IMR-90 (cell line): ENCODE data around the gene RHOH. TPM values are rescaled to one million over a fixed set of nuclear protein-coding genes. Genes with fewer than 3 reads are reported as not detected.

Experiments
- ATAC-seq: fragments of 200-7000 bp; cut with Tn5 transposase; 2 replicates; pipeline ENCODE4 v1.9.1; 2020; ENCODE audit warnings: low read depth, mild to moderate bottlenecking, moderate library complexity
- BruUV-seq: library from RNA; stranded (reverse); fragments of 400-500 nt; replicated peaks from 2 replicates; lab custom pipeline; 2021; lab: Mats Ljungman, UMichigan
- CTCF ChIA-PET: fragments of 300-600 bp; formaldehyde crosslinking; extraction: SDS; loops from one replicate; lab custom pipeline; 2021; ENCODE audit warnings: antibody characterized with exemption; lab: Yijun Ruan, JAX
- POLR2A ChIA-PET: fragments of 300-600 bp; sonication (Branson Sonifier 250); formaldehyde crosslinking; loops from one replicate; lab custom pipeline; 2022; ENCODE audit warnings: antibody characterized with exemption; ENCODE audit not compliant: unreplicated experiment; lab: Charles Lee
- DNase-seq: peaks from one replicate; pipeline ENCODE4 v3.0.0; 2013
- H2AFZ ChIP-seq: replicated peaks from 2 replicates; pipeline ENCODE3; 2013; ENCODE audit warnings: low read length, mild to moderate bottlenecking; ENCODE audit not compliant: poor library complexity
- H2AK5ac ChIP-seq: 2 replicates; pipeline ENCODE4 v1.6.1; 2013; ENCODE audit warnings: low read depth, low read length, inconsistent platforms
- H2AK9ac ChIP-seq: replicated peaks from 2 replicates; pipeline ENCODE3; 2013; ENCODE audit warnings: mild to moderate bottlenecking, low read depth, low read length, moderate library complexity; ENCODE audit not compliant: poor library complexity
- H2BK120ac ChIP-seq: 2 replicates; pipeline ENCODE4 v1.6.1; 2013; ENCODE audit warnings: low read depth, low read length, inconsistent platforms
- H2BK15ac ChIP-seq: 3 replicates; pipeline ENCODE4 v1.6.1; 2013; ENCODE audit warnings: low read depth, low read length, inconsistent platforms
- H2BK20ac ChIP-seq: 2 replicates; pipeline ENCODE4 v1.6.1; 2013; ENCODE audit warnings: low read depth, mild to moderate bottlenecking, inconsistent platforms, low read length, moderate library complexity
- H2BK5ac ChIP-seq: 2 replicates; pipeline ENCODE4 v1.6.1; 2013; ENCODE audit warnings: mild to moderate bottlenecking, low read depth, low read length, inconsistent platforms; ENCODE audit not compliant: poor library complexity, severe bottlenecking
- H3K14ac ChIP-seq: replicated peaks from 2 replicates; pipeline ENCODE4 v1.6.1; 2013; ENCODE audit warnings: low read depth, low read length, inconsistent platforms
- H3K18ac ChIP-seq: 2 replicates; pipeline ENCODE4 v1.6.1; 2013; ENCODE audit warnings: low read depth, low read length, control low read depth
- H3K23ac ChIP-seq: 2 replicates; pipeline ENCODE4 v1.6.1; 2013; ENCODE audit warnings: low read depth, low read length, inconsistent platforms
- H3K27ac ChIP-seq: 2 replicates; pipeline ENCODE4 v1.5.1; 2013; ENCODE audit warnings: mild to moderate bottlenecking, control low read depth, low read length; ENCODE audit not compliant: insufficient read depth
- H3K27me3 ChIP-seq: 2 replicates; pipeline ENCODE4 v1.6.1; 2013; ENCODE audit warnings: low read length; ENCODE audit not compliant: control insufficient read depth, insufficient read depth
- H3K36me3 ChIP-seq: 2 replicates; pipeline ENCODE4 v1.6.1; 2013; ENCODE audit warnings: low read length, mixed read lengths; ENCODE audit not compliant: control insufficient read depth, insufficient read depth
- H3K4ac ChIP-seq: 2 replicates; pipeline ENCODE4 v1.6.1; 2013; ENCODE audit warnings: low read depth, low read length, inconsistent platforms
- H3K4me1 ChIP-seq: 2 replicates; pipeline ENCODE4 v1.6.1; 2013; ENCODE audit warnings: low read length, mixed read lengths; ENCODE audit not compliant: control insufficient read depth, insufficient read depth
- H3K4me2 ChIP-seq: 2 replicates; pipeline ENCODE4 v1.6.1; 2013; ENCODE audit warnings: low read depth, mild to moderate bottlenecking, control low read depth, low read length, moderate library complexity
- H3K4me3 ChIP-seq: 2 replicates; pipeline ENCODE4 v1.5.1; 2013; ENCODE audit warnings: low read depth, mild to moderate bottlenecking, control low read depth, low read length, moderate library complexity; ENCODE audit not compliant: insufficient read depth
- H3K56ac ChIP-seq: 2 replicates; pipeline ENCODE4 v1.6.1; 2013; ENCODE audit warnings: low read length, inconsistent platforms; ENCODE audit not compliant: insufficient read depth; ENCODE audit errors: extremely low read depth
- H3K79me1 ChIP-seq, 2 experiments: 2 replicates each; pipeline ENCODE4 v1.6.1; 2013; ENCODE audit warnings: low read length in 2 of 2, inconsistent platforms in 1 of 2, low read depth in 1 of 2
- H3K9ac ChIP-seq: 2 replicates; pipeline ENCODE4 v1.6.1; 2013; ENCODE audit warnings: low read depth, low read length, control low read depth
- H3K9me1 ChIP-seq: 2 replicates; pipeline ENCODE4 v1.6.1; 2013; ENCODE audit warnings: low read length, inconsistent platforms; ENCODE audit not compliant: insufficient read depth
- H3K9me3 ChIP-seq: 2 replicates; pipeline ENCODE4 v1.6.1; 2013; ENCODE audit warnings: low read length; ENCODE audit not compliant: control insufficient read depth, insufficient read depth
- H4K20me1 ChIP-seq: 2 replicates; pipeline ENCODE4 v1.6.1; 2013; ENCODE audit warnings: low read length, inconsistent platforms; ENCODE audit not compliant: insufficient read depth
- H4K5ac ChIP-seq: 2 replicates; pipeline ENCODE4 v1.6.1; 2013; ENCODE audit warnings: mild to moderate bottlenecking, low read depth, low read length, control low read depth
- H4K8ac ChIP-seq, 2 experiments: 2 replicates each; pipeline ENCODE4 v1.6.1; 2013; ENCODE audit warnings: low read depth in 2 of 2, low read length in 2 of 2, control low read depth in 1 of 2, inconsistent platforms in 1 of 2
- H4K91ac ChIP-seq: 2 replicates; pipeline ENCODE4 v1.6.1; 2013; ENCODE audit warnings: low read depth, low read length, inconsistent platforms; ENCODE audit not compliant: insufficient read depth
- BHLHE40 ChIP-seq: fragments of 150-350 bp; IDR thresholded peaks from 2 replicates; pipeline ENCODE4 v1.6.1; 2016; ENCODE audit warnings: mild to moderate bottlenecking, low read depth, low read length
- CEBPB ChIP-seq: IDR thresholded peaks from 2 replicates; pipeline ENCODE4 v1.6.1; 2012; ENCODE audit warnings: low read depth, low read length, improper control_type of control experiment
- CHD1 ChIP-seq: IDR thresholded peaks from 2 replicates; pipeline ENCODE4 v1.6.1; 2012; ENCODE audit warnings: low read depth, low read length, improper control_type of control experiment
- FOS ChIP-seq: fragments of 150-350 bp; IDR thresholded peaks from 2 replicates; pipeline ENCODE4 v1.6.1; 2016; ENCODE audit warnings: low read depth, low read length
- MAFK ChIP-seq: IDR thresholded peaks from 2 replicates; pipeline ENCODE4 v1.6.1; 2012; ENCODE audit warnings: low read depth, low read length, improper control_type of control experiment
- MAZ ChIP-seq: IDR thresholded peaks from 2 replicates; pipeline ENCODE4 v1.6.1; 2012; ENCODE audit warnings: low read depth, mild to moderate bottlenecking, low read length, improper control_type of control experiment, moderate library complexity, borderline replicate concordance
- MXI1 ChIP-seq: IDR thresholded peaks from 2 replicates; pipeline ENCODE4 v1.6.1; 2012; ENCODE audit warnings: low read depth, mild to moderate bottlenecking, low read length, moderate library complexity, borderline replicate concordance
- NFE2L2 ChIP-seq: fragments of 150-350 bp; IDR thresholded peaks from 2 replicates; pipeline ENCODE4 v1.6.1; 2016; ENCODE audit warnings: low read depth, mild to moderate bottlenecking, low read length
- POLR2A ChIP-seq: IDR thresholded peaks from 2 replicates; pipeline ENCODE4 v1.6.1; 2012; ENCODE audit warnings: mild to moderate bottlenecking, low read depth, low read length
- RAD21 ChIP-seq: IDR thresholded peaks from 2 replicates; pipeline ENCODE4 v1.6.1; 2012; ENCODE audit warnings: low read length, improper control_type of control experiment
- RCOR1 ChIP-seq: IDR thresholded peaks from 2 replicates; pipeline ENCODE4 v1.6.1; 2012; ENCODE audit warnings: mild to moderate bottlenecking, low read length, improper control_type of control experiment; ENCODE audit not compliant: insufficient replicate concordance
- RFX5 ChIP-seq: IDR thresholded peaks from 2 replicates; pipeline ENCODE4 v1.8.0; 2012; ENCODE audit warnings: low read depth, mild to moderate bottlenecking, low read length, moderate library complexity
- SMC3 ChIP-seq: fragments of 150-350 bp; IDR thresholded peaks from 2 replicates; pipeline ENCODE4 v1.6.1; 2016; ENCODE audit warnings: low read depth, mild to moderate bottlenecking, antibody characterized with exemption, low read length, moderate library complexity
- USF2 ChIP-seq: fragments of 150-350 bp; IDR thresholded peaks from 2 replicates; pipeline ENCODE4 v1.6.1; 2017; ENCODE audit warnings: mild to moderate bottlenecking, antibody characterized with exemption, low read length, low read depth
- WGBS, 2 experiments: methylation state at CpG; one replicate each; pipeline versions ENCODE4 v1.1.5 to v1.1.7; 2013; ENCODE audit warnings: missing lambda C conversion rate in 2 of 2; ENCODE audit not compliant: insufficient read length in 1 of 2; ENCODE audit errors: extremely low coverage in 2 of 2; 5-methylcytosine and 5-hydroxymethylcytosine counted together
- dilution Hi-C: fragments of 300-500 bp; cut with HindIII; formaldehyde crosslinking; loops from one replicate; pipeline ENCODE4 v1.14.3; 2018; ENCODE audit warnings: low sequenced_read_pairs; ENCODE audit not compliant: unreplicated experiment
- in situ Hi-C: fragments of 300-500 bp; cut with MboI; formaldehyde crosslinking; loops from 3 replicates; pipeline ENCODE4 v1.14.3; 2019; ENCODE audit warnings: low sequenced_read_pairs, inconsistent platforms, mixed read lengths
- intact Hi-C: fragments of 100-400 bp; cut with micrococcal nuclease; formaldehyde crosslinking; loops from 2 replicates; pipeline ENCODE4 v1.10.0; 2022
- polyA plus RNA-seq, 3 experiments: library from polyadenylated mRNA; depleted of rRNA; stranded (reverse); fragments of >200 nt; gene quantifications; 2 replicates each; pipeline ENCODE4 v1.2.3, GENCODE V29; 2012; ENCODE audit warnings: low replicate concordance in 1 of 3
- total RNA-seq: library from RNA; depleted of rRNA; stranded (reverse); fragments of >200 nt; gene quantifications from 2 replicates; pipeline ENCODE4 v1.2.3, GENCODE V29; 2012
- TF ChIP-seq, protein P1 (sequence below): conservative IDR thresholded peaks from 2 replicates; pipeline ENCODE4 v1.5.1; 2012; ENCODE audit warnings: mild to moderate bottlenecking, low read depth, low read length, improper control_type of control experiment
- TF ChIP-seq, protein P2 (sequence below): fragments of 150-350 bp; IDR thresholded peaks from 2 replicates; pipeline ENCODE4 v1.6.1; 2016; ENCODE audit warnings: low read depth, mild to moderate bottlenecking, low read length, moderate library complexity, borderline replicate concordance

Gene RHOH
- total and polyA plus RNA-seq, 2 of the 4 experiments (the other 2 are of a cell fraction), result not detected

GRCh38 chr4:40245550-40245949 lies 48.7 kb downstream of the RHOH start:
- no peak overlapping the region for H3K18ac ChIP-seq
- H3K9me1 ChIP-seq, result no peaks in the 10 kb centered on the region
- intact Hi-C loops, result no loop called here
- H3K27ac ChIP-seq, result no peak overlapping the region
- no peaks in the 10 kb centered on the region for H3K79me1 ChIP-seq
- H3K27me3 ChIP-seq, result peaks cover 26% of the 10 kb centered on the region
- H3K4me1 ChIP-seq, result no peaks in the 10 kb centered on the region
- no peaks in the 10 kb centered on the region for H3K36me3 ChIP-seq
- no peak overlapping the region for H3K9ac ChIP-seq
- no TSS peak for BruUV-seq
- no peak overlapping the region for H3K14ac ChIP-seq
- H2AK9ac ChIP-seq, result no peak overlapping the region
- no peak overlapping the region for H3K56ac ChIP-seq
- no peak overlapping the region for H3K4me3 ChIP-seq
- ChIA-PET POLR2A (no interaction called here), CTCF (no interaction called here)
- no peak overlapping the region for H4K8ac ChIP-seq
- no peak for DNase-seq
- H2BK15ac ChIP-seq, result no peak overlapping the region
- H2BK20ac ChIP-seq, result no peak overlapping the region
- no peak overlapping the region for H2BK120ac ChIP-seq
- no peak overlapping the region for H3K4me2 ChIP-seq
- no peak overlapping the region for H4K5ac ChIP-seq
- dilution Hi-C loops, result no loop called here
- in situ Hi-C loops, result no loop called here
- no peak overlapping the region for H3K23ac ChIP-seq
- no peak overlapping the region for H2BK5ac ChIP-seq
- H4K20me1 ChIP-seq, result no peaks in the 10 kb centered on the region
- no peak overlapping the region for H3K4ac ChIP-seq
- H4K91ac ChIP-seq, result no peak overlapping the region
- TF ChIP-seq CEBPB (no peak), MAFK (no peak), MAZ (no peak), NFE2L2 (no peak), CHD1 (no peak), RCOR1 (no peak), SMC3 (no peak), FOS (no peak), USF2 (no peak), MXI1 (no peak), POLR2A (no peak), RFX5 (no peak), RAD21 (no peak), BHLHE40 (no peak)
- TF ChIP-seq, protein P1, sequence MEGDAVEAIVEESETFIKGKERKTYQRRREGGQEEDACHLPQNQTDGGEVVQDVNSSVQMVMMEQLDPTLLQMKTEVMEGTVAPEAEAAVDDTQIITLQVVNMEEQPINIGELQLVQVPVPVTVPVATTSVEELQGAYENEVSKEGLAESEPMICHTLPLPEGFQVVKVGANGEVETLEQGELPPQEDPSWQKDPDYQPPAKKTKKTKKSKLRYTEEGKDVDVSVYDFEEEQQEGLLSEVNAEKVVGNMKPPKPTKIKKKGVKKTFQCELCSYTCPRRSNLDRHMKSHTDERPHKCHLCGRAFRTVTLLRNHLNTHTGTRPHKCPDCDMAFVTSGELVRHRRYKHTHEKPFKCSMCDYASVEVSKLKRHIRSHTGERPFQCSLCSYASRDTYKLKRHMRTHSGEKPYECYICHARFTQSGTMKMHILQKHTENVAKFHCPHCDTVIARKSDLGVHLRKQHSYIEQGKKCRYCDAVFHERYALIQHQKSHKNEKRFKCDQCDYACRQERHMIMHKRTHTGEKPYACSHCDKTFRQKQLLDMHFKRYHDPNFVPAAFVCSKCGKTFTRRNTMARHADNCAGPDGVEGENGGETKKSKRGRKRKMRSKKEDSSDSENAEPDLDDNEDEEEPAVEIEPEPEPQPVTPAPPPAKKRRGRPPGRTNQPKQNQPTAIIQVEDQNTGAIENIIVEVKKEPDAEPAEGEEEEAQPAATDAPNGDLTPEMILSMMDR, result no peak
- TF ChIP-seq, protein P2, sequence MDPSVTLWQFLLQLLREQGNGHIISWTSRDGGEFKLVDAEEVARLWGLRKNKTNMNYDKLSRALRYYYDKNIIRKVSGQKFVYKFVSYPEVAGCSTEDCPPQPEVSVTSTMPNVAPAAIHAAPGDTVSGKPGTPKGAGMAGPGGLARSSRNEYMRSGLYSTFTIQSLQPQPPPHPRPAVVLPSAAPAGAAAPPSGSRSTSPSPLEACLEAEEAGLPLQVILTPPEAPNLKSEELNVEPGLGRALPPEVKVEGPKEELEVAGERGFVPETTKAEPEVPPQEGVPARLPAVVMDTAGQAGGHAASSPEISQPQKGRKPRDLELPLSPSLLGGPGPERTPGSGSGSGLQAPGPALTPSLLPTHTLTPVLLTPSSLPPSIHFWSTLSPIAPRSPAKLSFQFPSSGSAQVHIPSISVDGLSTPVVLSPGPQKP, result no peak
- no peak for ATAC-seq
- WGBS, 2 experiments, result no CpG with 5 or more reads among the region's 3 CpGs
- no peaks in the 10 kb centered on the region for H3K9me3 ChIP-seq
- no peak overlapping the region for H2AFZ ChIP-seq
- no peak overlapping the region for H2AK5ac ChIP-seq
